HG03457 (cell line): ENCODE measurements around the gene OR2W1.

Experiments used
- ATAC-seq: cut with Tn5 transposase; IDR thresholded peaks from one replicate; pipeline ENCODE4 v1.9.1; 2021; ENCODE audit warnings: moderate number of reproducible peaks; ENCODE audit not compliant: unreplicated experiment

Gene OR2W1

DNA sequence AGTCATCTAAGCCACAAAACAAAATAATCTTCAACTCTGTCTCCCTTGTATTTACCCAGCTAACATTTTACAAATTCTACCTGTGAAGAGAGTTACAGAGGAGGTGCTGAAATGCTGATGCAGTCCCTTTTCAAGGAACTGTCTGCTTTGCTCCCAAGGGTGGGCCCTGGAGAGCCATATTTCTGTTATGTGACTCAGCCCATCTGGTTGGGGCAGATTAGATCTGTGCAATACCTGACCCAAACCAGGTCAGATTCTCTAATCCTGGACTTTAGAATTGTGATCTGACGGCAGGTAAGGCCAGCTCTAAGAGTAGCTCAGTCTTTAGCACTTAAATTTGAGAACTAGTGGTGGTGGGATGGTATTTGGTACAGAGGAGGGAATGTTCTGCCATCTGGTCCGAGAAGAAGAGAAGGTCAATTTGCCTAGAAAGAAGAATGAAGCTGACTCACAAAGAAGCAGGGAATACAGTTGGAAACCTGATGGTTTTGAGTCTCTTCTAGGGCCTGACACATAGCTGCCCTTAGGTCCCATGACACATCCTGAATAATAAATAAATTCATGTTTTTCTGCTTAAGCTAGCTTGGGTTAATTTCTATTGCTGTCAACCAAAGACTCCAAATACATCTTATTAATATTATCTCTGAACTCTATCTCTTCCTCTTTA is 48.0 kb downstream of the OR2W1 start:
- no peak for ATAC-seq

DNA sequence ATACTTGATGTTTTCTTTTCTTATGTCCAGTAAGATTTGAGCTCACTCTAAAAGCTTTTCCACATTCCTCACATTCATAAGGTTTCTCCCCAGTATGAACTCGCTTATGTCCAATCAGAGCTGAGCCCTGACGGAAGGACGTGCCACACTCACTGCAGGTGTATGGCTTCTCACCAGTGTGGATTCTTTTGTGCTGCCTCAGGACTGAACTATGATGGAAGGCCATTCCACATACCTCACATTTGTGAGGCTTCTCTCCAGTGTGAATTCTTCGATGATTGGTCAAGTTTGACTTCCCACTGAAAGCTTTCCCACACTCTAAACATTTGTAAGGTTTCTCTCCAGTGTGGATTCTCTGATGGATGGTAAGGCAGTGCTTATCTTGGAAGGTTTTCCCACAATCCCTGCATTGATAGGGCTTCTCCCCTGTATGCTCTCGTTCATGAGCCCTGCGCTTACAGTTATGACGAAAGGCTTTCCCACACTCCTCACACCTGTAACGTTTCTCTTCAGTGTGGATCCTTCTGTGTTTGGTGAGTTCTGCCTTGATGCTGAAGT is 49.8 kb downstream of the OR2W1 start:
- no peak for ATAC-seq
